Fibroblast of gingiva (primary cell): ENCODE results near the gene PCID2.

Experiments
- DNase-seq: peaks from one replicate; pipeline ENCODE4 v3.0.0-alpha.2; 2011; ENCODE audit warnings: low read depth

The PCID2 gene

GRCh38 chr13:113148940-113149503 is 59.4 kb downstream of the PCID2 start:
- no peak for DNase-seq

- DNase-seq, result no peak
Measured at GRCh38 chr13:113148407-113148806, 60.1 kb downstream of the PCID2 start.

- no peak for DNase-seq
Measured at GRCh38 chr13:113147206-113147605, 61.3 kb downstream of the PCID2 start.

- no peak for DNase-seq
Measured at GRCh38 chr13:113146750-113147149, 61.7 kb downstream of the PCID2 start.

- no peak for DNase-seq
Measured at GRCh38 chr13:113145911-113146598, 62.4 kb downstream of the PCID2 start.

- no peak for DNase-seq
Measured at GRCh38 chr13:113145496-113145895, 63.0 kb downstream of the PCID2 start.

GRCh38 chr13:113144255-113144629 is 64.2 kb downstream of the PCID2 start:
- DNase-seq, result no peak

GRCh38 chr13:113143466-113144254 is 64.8 kb downstream of the PCID2 start:
- DNase-seq, result no peak

GRCh38 chr13:113142876-113143275 is 65.6 kb downstream of the PCID2 start:
- DNase-seq, result no peak

GRCh38 chr13:113141601-113141970 is 66.9 kb downstream of the PCID2 start:
- no peak for DNase-seq

- no peak for DNase-seq
Measured at GRCh38 chr13:113140677-113141600, 67.5 kb downstream of the PCID2 start.

GRCh38 chr13:113139577-113139976 is 68.9 kb downstream of the PCID2 start:
- no peak for DNase-seq

- no peak for DNase-seq
Measured at GRCh38 chr13:113138792-113139551, 69.5 kb downstream of the PCID2 start.

- DNase-seq, result no peak
Measured at GRCh38 chr13:113137691-113138298, 70.7 kb downstream of the PCID2 start.

GRCh38 chr13:113135281-113135760 is 73.1 kb downstream of the PCID2 start:
- no peak for DNase-seq

- no peak for DNase-seq
Measured at GRCh38 chr13:113129921-113130750, 78.3 kb downstream of the PCID2 start.

GRCh38 chr13:113129480-113129879 is 79.0 kb downstream of the PCID2 start:
- no peak for DNase-seq
